HG03342 (cell line): ENCODE results near the gene ABCB8.
"Not testable (repeated sequence)": the region's sequence is repeated elsewhere in the genome, so short reads cannot be mapped to it uniquely, and the experiment has no call there.

Source experiments
- ATAC-seq: cut with Tn5 transposase; IDR thresholded peaks from one replicate; pipeline ENCODE4 v1.9.1; 2021; ENCODE audit warnings: mild to moderate bottlenecking, moderate library complexity; ENCODE audit not compliant: unreplicated experiment

The ABCB8 gene

DNA sequence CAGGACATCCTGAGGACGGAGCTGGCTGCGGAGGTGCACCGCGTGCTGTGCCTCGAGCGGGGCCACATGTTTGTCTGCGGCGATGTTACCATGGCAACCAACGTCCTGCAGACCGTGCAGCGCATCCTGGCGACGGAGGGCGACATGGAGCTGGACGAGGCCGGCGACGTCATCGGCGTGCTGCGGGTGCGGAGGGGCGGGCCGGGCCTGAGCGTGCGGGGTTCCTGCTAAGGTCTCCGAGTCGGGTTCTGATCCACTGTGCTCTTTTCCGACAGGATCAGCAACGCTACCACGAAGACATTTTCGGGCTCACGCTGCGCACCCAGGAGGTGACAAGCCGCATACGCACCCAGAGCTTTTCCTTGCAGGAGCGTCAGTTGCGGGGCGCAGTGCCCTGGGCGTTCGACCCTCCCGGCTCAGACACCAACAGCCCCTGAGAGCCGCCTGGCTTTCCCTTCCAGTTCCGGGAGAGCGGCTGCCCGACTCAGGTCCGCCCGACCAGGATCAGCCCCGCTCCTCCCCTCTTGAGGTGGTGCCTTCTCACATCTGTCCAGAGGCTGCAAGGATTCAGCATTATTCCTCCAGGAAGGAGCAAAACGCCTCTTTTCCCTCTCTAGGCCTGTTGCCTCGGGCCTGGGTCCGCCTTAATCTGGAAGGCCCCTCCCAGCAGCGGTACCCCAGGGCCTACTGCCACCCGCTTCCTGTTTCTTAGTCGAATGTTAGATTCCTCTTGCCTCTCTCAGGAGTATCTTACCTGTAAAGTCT is 14.3 kb upstream of the ABCB8 start:
- ATAC-seq = peak; percentile 70

DNA sequence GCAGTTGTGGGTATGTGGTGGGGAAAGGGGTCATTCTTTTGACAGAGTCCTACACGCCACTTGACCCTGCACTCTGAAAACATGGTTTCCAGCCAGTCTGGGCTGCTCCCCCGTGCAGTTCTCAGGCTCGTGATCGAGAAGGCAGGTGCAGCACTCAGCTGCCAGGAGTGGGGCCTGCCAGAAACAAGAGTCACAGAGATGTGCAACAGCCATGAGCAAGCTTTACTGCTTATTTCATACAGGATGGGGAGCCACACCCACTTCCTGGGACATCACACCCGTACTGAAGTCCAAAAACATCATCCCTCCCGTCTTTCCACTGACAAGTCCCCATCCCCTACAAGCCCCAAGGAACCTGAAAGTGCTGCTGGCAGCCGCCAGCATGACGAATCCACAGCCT is 13.3 kb upstream of the ABCB8 start:
- ATAC-seq = no peak

GRCh38 chr7:151015967-151016366 is 12.3 kb upstream of the ABCB8 start:
- no peak for ATAC-seq

DNA sequence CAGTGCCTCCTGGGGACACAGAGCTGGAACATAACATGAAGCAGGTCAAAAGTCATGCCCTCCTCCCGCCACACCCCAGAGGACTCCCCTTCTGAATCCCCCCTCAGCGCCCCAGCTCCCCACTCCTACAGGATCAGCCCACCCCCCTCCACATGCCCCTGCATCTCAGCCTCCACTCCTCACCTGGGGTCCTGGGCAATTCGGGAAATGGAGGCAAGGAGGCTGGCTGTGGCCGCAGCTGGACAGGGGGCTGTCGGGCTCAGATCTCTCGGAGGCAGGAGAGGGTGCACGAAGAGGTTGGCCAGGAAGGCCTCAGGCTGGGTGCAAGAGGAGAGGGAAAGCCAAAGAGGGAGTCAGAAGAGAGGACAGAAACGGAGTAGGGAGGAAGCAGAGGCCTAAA is 11.7 kb upstream of the ABCB8 start:
- no peak for ATAC-seq

GRCh38 chr7:151016942-151017341 is 11.3 kb upstream of the ABCB8 start:
- no peak for ATAC-seq

- ATAC-seq = no peak
Measured at GRCh38 chr7:151017370-151017952, 10.8 kb upstream of the ABCB8 start.

DNA sequence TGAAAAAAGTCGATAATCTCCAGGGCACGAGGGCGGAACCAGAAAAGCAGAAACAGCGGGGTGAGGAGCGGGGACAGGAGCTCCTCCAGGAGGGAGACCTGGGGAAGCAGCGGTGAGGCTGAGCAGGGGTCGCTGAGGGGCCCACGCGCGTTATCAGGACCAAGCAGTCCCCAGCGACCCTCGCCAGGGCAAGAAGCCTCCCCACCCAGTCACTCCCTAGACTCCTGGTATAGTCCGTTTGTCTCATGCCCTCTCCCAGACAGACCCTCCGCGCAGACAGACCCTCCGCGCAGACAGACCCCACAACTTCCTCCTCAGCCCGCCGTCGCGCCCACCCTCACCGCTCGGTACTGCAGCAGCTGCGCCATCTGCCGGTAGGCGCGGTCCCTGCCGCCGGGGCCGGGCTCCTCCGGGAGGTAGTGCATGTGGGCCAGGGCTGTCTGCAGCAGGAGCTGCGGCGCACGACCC is 10.3 kb upstream of the ABCB8 start:
- no peak for ATAC-seq

- no peak for ATAC-seq
Measured at GRCh38 chr7:151018421-151019129, 9.7 kb upstream of the ABCB8 start.

GRCh38 chr7:151019130-151019447 is 9.2 kb upstream of the ABCB8 start:
- no peak for ATAC-seq

DNA sequence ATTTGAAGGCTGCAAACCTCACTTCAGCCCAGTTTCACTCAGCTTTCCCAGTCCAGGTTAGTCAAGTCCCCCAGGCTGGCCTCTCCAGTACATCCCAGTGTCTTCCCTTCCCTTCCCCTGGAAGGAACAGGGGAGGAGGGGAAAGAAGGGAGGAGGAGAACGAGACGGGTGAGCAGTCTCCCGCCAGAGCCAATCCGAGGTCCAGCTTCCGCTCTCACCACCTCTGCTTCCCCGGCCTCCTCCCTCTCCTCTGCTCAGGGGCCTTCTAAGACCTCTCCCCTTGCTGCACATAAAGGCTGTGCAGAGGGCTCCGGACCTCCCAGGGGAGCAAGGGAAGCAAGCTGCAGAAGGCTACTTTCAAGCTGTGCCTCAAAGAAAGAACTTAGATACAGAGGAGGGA is 8.0 kb upstream of the ABCB8 start:
- ATAC-seq = no peak

GRCh38 chr7:151023232-151023631 is 5.0 kb upstream of the ABCB8 start:
- ATAC-seq = no peak

- no peak for ATAC-seq
Measured at GRCh38 chr7:151024435-151025056, 3.7 kb upstream of the ABCB8 start, which contains the start of gene ATG9B. ATG9B (minus strand) TSS chr7:151024494; CDS start chr7:151024423, 71 bp downstream.

GRCh38 chr7:151025924-151026671 is 2.2 kb upstream of the ABCB8 start:
- no peak for ATAC-seq

GRCh38 chr7:151026771-151027727 is 1.2 kb upstream of the ABCB8 start:
- ATAC-seq = not testable (repeated sequence)

DNA sequence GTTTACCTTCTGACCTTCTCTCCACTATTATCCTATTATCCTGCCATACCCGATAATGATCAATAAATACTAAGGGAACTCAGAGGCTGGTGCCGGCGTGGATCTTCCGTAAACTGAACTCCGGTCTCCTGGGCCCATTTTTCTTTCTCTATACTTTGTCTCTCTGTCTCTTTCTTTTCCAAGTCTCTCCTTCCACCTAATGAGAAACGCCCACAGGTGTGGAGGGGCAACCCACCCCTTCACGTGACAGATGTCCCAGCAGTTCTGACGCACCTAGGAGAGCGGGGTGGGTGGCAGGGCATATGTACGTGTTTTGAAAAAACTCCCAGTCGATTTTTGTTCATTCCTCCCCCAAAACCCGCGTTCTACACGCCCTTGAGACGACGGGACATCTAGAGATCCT is 521 bp upstream of the ABCB8 start:
- not testable (repeated sequence) for ATAC-seq

- ATAC-seq = no peak
Measured at GRCh38 chr7:151028948-151029501, 775 bp downstream of the ABCB8 start.

GRCh38 chr7:151031011-151031410 is 2.8 kb downstream of the ABCB8 start:
- ATAC-seq = no peak

GRCh38 chr7:151032936-151033863 is 5.0 kb downstream of the ABCB8 start:
- no peak for ATAC-seq
